GM12874 (cell line): Measurements from ENCODE around the gene POLR3GL.

Source experiments
- CTCF ChIP-seq: IDR thresholded peaks from 2 replicates; pipeline ENCODE4 v1.5.1; 2011; ENCODE audit warnings: low read depth, mild to moderate bottlenecking, control low read depth, low read length, moderate library complexity; ENCODE audit not compliant: insufficient read depth

Gene POLR3GL

GRCh38 chr1:146021622-146022402 is 57.3 kb downstream of the POLR3GL start, which contains the start of gene HJV:
HJV (minus strand) TSS chr1:146021735; CDS start chr1:146020231, 1,504 bp downstream.
- TF ChIP-seq CTCF: no peak

GRCh38 chr1:146022403-146023127 is 58.1 kb downstream of the POLR3GL start:
- no peak for TF ChIP-seq CTCF
